Smooth muscle cell of the brain vasculature (primary cell): ENCODE data around the gene PRL.

ENCODE experiments used
- DNase-seq: peaks from one replicate; pipeline ENCODE4 v3.0.0-alpha.2; 2012; ENCODE audit warnings: low read depth, low spot score

Gene PRL

DNA sequence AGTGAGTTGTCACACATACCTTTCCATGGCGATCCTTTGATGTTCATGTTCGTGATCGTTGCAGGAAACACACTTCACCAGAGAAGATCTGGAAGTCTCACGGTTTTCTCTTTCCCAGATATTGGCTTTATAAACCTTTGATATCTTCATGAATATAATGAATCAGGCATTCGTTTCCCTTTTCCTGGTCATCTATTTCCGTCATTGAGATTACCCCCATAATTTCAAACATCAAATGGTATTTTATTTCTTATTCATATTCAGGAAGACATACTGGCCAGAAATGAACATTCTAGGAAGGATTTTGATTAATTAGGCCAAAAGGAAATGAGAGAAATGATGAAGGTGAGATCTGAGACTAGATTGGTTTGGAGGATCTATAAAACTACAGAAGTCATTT, at the start of gene PRL:
Gene PRL, minus strand, starts transcription at position 101 of the 400 bp plus-strand sequence. Its CDS starts 54 bp downstream, at position 47.
- no peak for DNase-seq

DNA sequence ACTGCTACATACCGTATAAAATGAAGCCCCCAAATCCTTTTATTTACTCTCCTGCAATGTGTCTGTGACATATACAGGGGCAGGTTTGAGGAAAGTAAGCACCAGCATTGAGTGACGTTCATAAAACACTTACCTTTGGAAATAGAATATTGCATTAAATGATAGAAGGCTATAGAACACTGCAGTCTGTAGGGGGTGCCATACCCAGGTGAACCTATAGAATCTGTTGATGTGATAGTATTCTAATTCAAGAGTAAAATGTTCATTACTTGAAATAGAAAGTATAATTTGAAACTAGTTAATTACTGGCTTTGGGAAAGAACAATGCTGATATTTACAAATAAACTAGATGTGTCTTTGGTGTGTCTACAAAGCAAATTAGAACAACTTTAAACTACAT, 47.0 kb upstream of the PRL start:
- DNase-seq, result no peak

DNA sequence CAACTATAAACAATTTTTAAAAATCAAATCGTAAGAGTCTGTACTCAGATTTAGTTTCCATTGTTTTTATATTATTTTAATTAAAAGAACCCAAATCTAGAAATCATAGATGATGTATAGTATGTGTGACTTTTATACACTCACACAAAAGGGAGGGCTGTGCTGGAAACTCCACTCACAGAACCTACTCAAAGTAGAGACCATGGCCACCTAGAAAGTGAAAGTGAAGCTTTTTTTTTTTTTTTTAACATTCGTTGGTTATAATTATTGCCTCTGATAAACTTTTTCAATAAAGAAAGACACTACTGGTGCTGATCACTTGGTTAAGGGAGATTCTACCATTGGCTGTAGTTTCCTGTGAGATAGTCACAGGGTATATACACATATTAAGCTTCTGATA, 37.9 kb upstream of the PRL start:
- no peak for DNase-seq

DNA sequence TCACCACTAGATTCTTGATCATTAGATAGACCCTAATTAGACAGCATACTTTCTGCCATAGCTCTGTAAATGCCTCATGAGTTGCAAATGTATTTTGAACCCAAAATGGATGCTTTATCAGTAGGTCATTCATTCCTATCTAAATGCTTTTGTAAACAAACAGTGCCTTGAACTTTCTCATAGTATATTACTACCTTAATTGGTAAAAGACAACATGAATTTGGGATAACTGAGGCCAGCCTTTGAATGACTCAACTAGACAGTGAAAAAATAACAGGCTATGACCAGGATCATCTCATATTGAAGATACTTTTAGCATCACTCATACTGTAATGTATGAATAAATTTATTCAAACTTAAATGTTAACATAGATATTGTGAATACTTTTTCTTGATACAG, 37.0 kb upstream of the PRL start:
- DNase-seq, result no peak

DNA sequence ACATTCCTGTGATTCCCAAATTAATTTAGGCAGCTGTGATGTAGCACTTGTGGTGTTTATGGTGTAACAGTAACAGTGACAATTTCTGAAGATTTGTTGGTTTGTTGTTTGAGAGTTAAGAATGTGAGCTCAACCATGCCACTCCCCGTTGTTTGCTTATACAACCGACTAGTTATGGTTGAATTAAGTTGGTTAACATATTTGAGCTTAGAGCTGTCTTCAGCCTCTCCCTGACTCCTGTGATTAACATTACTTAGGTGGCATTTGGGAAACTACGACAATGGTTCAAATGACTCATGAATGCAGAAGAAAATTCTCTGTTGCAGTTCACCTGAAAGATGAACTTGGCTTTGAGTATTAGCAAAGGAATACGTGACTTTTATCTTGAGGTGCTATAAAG, 35.9 kb upstream of the PRL start:
- no peak for DNase-seq

DNA sequence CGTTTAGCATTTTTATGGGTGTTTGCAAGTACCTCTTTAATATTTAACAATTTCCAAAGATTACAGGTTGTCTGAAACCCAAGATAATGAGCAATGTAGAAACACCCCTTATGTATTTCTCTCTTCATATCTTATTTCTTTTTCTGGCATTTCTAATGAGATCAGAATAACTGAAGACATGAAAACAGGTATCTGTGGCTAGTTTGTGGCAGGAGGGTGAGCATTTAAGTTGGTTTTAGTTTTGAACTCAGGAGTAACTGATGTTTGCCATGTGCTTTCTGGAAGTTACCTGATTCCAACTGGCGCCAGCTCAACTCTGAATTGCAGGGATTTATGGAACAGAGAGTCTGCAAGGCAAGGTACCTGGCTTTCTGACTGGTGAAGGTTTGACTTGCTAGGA, 35.4 kb upstream of the PRL start:
- no peak for DNase-seq

DNA sequence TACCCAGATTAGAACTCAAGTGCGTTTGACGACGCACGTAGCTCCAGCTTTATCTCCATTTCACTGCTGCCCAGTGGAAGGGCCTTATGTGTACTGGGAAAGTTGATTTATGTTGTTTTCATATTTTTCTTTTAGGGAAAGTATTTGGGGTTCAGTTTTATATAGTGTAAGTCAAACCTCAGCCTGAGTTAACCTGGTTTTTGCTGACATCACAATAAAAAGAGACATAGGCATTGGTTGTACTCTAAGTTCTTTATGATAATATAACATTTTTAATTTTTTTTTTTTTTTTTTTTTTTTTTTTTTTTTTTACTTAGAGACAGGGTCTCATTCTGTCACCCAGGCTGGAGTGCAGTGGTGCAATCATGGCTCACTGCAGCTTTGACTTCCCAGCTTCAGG, 34.1 kb upstream of the PRL start:
- DNase-seq, result no peak

DNA sequence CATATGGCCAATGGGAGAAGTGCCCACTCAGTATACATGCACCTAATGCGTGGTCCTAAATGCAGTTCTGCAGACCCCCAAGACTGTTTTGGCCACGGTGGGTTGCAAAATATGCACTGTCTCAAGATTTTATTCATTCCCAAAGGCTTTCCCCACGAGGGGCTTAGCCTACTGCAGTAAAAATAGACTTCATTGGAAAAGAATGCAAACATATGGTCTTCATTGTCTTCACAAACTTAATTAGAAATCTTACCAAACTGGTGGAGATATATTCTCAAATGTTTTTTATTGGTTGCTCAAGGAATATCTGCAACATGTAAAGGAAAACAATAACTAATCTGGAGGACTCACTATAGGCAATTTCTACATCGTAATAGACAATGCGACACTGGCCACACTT, 31.6 kb upstream of the PRL start:
- DNase-seq, result no peak

DNA sequence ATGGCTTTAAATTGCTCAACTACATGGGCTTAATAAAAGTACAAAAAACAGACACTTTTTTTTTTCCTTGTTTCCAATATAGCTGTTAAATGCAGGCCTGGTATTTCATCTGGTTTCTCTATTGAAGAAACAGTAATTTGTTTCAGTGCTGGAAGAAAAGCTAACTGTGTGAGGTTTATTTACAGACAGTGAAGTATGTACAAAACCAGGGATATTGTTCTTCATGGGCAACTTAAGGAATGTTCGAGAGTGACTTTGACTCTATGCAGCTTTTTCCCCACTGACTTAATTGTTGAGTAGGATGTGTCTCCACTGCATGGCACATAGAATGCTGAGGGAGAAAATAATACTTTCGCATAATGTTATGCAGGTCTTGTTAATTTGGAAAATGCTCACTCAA, 31.0 kb upstream of the PRL start:
- no peak for DNase-seq

DNA sequence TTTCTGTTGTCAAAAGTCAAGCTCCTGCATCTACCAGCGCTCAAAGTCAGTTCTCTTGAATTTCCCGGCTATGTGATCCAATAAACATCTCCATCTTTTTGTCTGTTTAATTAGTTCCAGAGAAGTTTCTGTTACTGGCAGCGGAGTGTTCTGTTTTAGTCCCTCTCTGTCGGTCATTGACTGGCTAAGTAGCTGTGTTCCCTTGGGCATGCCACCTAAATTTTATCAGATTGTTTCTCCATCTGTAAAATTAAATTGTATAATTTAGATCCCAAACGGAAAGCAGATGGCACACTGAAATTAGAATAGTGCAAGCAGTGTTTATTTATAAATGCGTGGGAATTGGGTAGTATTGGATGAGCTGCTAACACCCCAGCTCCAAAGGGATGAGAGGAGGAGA, 29.7 kb upstream of the PRL start:
- DNase-seq, result no peak

DNA sequence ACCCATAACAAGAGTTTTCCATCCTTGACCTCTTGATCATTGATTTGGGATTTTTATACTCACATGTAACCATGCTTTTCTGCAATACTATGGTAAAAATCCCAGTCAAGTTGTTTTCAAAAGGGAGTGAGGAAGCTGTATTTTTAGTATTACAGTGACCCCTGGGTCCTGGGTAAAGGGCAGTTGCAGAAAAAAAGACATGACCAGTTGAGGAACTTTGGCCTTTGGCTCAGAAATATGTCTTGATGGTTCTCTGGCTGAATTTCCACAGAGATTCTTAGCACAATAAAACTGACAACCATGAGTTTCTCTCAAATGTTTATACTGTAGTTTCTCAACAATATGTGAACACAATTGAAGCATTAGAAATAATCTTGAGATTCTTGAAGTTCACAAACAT, 28.6 kb upstream of the PRL start:
- DNase-seq, result no peak

DNA sequence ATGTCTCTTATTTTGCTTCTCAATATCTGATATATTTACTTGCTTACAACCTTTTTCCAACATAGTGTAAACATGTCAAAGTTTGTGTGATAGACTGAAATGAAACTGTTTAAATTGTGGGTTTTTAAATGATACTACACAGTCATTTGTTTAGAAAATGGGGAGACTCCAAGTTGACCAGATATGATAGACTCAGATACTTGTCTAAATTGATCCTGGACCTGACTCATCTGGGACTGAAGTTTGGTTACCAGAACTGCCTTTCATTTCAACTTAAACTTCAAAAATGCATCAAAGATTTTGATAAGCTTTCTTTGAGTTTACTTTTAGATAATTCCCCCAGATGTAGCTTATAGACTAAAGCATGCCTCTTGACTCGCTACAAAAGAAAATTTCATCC, 27.0 kb upstream of the PRL start:
- no peak for DNase-seq

DNA sequence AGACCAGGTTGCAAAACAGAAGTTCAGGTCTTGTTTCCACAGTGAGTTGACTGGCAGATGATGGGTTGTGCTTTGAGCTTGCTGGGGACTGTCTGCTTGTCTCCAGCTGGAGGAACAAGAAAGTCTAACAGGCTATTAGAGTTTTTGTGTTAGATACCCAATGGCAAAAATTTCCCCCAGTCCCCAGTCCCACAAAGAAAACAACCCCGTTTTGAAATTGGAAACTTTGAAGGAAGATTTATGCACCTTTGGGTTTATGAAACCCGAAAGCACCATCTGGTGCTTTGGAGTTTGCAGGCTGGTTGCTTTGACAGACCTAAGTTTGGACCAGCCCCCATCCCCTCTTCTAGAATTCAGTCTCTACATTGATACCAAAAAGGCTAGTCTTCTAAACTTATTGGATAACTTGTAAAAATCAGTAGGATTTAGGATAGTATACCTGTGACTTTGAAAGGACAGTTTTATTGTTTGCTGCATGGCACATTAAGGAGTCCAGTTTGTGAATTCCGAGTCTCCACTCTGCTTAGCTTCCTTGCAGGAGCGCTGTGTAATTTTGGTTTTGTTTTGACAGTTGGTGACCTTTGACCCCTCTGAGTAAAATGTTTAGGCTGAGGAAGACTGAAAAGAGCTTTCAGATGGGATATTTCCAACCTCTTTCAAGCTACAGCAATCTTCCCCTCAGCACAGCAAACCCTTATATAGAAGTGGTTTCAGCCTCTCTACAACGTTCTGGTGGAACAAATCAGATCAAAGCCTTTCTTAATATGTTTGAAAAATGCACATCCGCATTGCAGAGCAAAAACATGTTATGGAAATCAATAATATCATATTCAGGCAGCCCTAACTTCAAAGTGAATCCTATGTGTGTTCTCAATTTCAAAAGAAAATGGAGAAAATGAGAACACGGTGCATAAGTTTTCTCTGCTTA, 25.5 kb upstream of the PRL start:
- DNase-seq, result peak; percentile 47

DNA sequence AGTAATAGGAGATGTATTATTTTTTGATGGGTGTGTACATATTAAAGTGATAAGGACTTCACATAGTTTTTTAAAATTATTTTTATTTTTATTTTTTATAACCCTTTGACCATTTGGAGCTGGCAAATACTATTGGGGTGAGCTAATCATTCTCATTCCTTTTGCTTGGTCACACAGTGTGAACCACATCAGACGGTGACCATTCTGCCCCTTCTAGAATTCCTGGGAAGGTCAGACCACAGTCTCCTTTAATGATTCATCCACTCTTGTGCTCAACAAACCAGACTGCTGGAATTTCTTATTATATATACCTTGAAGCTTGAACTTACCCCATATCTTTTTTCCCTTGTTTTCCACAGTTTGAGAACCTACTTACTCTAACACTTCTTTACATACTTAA, 23.9 kb upstream of the PRL start:
- peak; percentile 47 for DNase-seq

DNA sequence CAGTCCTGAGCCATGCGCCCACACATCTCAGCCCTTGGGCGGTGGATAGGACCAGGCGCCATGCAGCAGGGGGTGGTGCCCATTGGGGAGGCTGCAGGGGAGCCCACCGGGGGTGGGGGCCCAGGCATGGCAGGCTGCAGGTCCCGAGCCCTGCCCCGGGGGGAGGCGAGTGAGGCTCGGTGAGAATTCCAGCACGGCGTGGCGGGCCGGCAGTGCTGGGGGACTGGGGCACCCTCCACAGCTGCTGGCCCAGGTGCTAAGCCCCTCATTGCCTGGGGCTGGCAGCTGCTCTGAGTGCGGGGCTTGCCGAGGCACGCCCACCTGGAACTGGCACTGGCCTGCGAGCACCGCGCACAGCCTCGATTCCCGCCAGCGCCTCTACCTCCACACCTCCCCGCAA, 21.6 kb upstream of the PRL start:
- no peak for DNase-seq

DNA sequence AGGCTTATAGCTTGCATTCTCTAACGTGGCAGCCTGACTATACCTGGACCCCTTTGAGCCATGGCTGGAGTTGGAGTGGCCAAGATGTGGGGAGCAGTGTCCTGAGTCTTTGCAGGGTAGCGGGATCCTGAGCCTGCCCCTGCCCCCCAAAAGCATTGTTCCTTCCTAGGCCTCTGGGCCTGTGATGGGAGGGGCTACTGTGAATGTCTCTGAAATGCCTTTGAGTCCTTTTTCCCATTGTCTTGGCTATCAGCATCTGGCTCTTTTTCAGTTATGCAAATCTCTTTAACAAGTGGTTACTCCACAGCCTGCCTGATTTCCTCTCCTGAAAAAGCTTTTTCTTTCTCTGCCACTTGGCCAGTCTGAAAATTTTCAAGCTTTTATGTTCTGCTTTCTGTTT, 17.0 kb upstream of the PRL start:
- DNase-seq, result no peak

DNA sequence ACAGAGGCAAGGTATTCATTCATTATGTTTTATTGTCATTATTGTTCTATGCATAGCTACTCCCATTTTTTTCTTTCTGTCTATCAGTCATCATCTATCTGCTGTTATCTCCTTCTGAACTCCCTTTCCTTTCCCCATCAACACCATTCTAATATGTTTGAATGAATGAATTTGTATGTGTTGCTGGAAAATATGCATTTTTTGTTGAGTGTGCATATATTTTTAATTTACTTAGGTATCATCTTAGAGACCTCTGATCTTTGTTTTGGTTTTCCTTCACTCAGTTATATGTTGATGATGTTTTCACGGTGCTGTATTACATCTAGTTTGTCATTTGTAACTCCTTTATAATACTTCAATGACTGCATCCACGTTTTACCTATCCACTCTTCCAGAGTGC, 12.1 kb upstream of the PRL start:
- DNase-seq, result no peak

DNA sequence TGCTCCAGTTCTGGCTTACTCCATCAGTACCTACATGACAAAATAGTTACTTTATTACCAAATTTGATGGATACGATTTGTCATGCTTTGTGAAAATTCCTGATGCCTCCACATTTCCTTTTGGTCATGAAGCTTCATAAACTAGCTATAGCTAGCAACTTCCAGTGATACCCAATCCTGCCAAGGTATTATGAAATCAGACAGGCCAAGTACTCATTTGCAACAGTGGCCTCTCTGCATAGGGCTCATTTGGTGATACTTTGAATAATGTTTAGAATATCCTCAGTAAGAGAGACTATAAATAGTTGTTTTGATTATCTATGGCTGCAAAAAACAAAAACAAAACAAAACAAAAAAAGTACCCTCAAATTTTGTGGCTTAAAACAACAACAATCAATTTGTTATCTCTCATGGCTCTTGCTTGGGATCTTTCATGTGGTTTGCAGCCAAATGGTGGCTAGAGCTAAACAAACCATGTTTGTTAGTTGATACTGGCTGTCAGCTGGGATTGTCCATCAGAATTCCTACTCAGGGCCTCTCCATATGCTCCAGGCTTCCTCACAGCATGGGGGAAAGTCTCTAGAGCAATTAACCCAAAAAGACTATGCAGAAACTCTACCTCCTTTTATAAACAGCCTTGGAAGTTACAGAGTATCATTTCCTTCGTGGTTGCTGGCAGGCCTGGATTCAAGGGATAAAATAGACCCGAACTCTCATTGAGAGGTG, 10.1 kb upstream of the PRL start:
- no peak for DNase-seq

DNA sequence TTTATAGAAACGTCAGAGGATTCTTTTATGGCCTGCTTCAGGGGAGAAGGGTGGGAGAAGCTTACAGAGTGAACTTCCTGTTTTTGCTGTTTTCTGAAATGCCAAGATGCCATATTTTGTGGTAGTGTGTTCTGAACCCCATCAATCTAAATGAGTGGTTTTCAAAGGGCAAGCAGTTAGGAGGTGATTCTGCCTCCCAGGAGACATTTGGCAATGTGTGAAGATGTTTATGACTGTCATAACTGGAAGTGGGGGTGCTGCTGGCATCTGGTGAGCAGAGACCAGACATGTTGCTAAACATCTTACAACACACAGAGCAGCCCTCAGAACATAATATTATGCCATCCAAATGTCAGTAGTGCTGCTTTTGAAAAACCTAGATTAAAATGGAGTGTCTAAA, 6.0 kb upstream of the PRL start:
- DNase-seq, result no peak

DNA sequence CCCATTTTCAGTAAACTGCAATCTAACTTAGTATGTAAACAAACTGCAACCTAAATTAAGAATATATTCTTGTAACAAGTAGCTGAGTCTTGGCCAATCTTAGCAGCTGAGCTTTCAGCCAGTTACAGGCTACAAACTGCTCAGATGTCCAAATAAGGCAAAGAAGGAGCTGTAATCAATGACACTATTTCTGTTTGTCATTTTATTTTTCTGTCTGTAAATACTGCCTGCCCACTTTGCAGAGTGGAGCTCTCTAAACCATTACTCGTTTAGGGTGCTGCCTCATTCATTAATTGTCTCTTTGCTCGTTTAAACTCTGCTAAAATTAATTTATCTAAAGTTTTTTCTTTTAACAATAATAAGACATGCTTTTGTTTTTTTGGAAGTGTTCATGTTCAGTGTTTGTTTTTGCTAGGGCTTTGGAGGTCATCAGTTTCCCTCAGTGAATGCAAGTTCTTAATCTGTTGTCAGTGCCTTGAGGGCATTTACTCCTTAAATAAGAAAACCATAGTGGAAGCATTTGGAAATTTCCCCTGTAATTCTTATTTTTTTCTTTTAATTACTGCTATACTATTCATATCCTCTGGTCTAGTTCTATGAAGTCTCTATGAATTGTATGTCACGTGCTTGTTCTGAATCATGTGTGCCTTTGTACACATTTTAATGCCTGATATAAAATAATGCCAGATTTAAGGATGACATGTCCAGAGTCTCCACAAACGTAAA, 3.6 kb upstream of the PRL start:
- DNase-seq, result no peak

DNA sequence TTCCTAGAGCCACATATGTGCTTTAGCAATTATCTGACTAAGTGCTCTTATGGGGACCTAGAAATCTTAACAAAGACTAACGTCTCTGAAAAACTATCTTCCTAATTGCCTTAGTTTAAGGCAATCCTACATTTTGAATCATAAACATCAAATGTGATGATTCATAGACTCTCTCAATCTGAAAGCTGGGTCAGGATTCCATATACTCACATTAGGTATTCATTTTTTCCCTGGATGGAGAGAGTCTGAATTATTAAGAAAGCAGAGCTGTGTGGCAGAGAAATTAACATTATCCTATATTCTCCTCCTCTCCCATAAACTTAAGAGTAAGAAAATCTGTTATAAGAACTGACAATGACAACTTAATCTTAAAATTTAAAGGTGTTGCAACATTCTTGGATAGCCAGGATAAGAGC, 1.6 kb upstream of the PRL start:
- DNase-seq, result no peak

DNA sequence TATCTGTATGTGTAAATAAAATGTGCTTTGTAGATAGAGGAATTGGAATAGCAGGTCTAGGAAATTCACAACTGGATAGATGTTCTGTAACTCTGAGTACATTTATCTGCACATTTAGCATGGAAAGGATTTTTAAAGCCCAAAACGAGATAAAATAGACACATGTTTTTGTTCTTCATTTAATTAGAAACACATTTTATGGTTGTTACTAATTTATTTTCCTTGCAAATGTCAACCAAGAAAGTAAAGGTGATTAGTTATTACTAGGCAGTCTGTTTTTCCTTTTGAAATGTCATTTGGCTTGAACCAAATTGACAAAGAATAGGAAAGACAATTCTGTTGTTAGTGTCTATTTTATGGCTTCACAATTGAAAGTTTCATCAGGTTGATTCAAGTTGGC, 769 bp downstream of the PRL start:
- no peak for DNase-seq
